ENCODE data around the gene CYP4F3.
"Not testable (repeated sequence)": the region's sequence is repeated elsewhere in the genome, so short reads cannot be mapped to it uniquely, and the experiment has no call there.

Gene CYP4F3

GRCh38 chr19:15671237-15671821 is 30.6 kb downstream of the CYP4F3 start:
- H3K9me3 ChIP-seq (ENCODE audit: control insufficient read depth, insufficient read depth, low read length): no peaks in the 10 kb centered on the region
- no peaks in the 10 kb centered on the region for H3K36me3 ChIP-seq (ENCODE audit: insufficient read depth, low read length)
- H3K9ac ChIP-seq (ENCODE audit: low read depth, low read length): no peak overlapping the region
- no peaks in the 10 kb centered on the region for H3K4me1 ChIP-seq (ENCODE audit: insufficient read depth, low read length)

DNA sequence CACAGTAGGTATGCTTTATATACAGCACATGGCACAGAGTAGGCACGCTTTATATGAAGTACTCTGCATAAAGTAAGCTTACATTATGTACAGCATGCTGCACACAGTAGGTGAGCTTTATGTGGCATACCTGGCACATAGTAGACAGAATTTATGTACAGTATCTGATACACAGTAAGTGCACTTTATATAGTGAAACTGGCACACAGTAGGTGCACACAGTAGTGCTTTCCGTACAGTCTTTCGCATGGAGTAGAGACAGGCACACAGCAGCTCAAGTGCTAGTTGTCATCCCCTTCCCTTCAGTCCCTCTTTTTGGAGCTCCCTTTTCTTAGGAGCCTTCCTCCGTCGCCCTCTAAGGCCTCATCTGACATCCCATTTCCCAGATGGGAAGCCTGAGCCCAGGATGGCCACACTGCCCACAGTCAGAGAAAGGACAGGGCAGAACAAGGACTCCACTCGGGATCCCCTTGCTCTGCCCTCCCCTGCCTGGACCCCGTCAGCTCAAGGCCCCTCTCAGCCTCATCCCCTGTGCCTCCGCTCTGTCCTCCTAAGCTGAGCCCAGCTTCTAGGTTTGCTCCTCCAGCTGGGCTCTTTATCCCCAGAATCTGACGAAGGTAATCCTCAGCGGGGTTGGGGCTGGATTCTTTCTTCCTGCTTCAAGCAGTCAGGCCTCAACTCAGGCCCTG is 31.3 kb downstream of the CYP4F3 start:
- no peaks in the 10 kb centered on the region for H3K9me3 ChIP-seq (ENCODE audit: control insufficient read depth, insufficient read depth, low read length)
- H3K9ac ChIP-seq (ENCODE audit: low read depth, low read length): no peak overlapping the region
- H3K36me3 ChIP-seq (ENCODE audit: insufficient read depth, low read length): no peaks in the 10 kb centered on the region
- no peaks in the 10 kb centered on the region for H3K4me1 ChIP-seq (ENCODE audit: insufficient read depth, low read length)

DNA sequence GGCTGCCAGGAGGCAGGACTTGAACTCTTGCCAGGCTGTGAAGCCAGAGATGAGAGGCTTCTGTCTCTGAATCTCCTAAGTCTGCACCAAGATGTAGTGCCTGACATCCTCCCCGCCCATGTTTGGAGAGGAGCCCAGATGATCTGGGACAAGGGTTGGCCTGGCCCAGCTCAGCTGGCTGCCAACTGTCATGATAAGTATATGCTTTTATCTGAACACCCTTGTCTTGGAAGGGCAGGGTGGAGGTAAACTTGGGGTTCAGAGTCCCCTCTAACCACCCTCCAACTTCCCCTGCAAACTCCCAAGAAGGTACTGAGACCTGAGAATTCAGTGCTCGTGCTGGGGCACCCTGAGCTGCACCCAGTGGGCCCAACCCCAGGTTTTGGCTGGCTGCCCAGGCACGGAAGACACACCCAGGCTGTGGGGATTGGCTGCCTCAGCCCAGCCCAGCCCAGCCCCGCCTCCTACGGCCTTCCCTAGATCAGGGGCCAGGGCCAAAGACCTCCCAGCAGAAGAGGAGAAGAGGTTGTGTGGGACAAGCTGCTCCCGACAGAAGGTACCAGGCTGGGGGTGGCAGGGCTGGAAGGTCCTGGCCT is 32.0 kb downstream of the CYP4F3 start, which contains the start of gene CYP4F12:
Gene CYP4F12 (plus strand): TSS at position 508 of the 596 bp plus-strand sequence. CDS start 443 bp downstream, outside the sequence.
- Histone ChIP-seq H3K9ac (ENCODE audit: low read depth, low read length) (no peak within 1 kb of the TSS), H3K4me1 (ENCODE audit: insufficient read depth, low read length) (no peaks in the 10 kb centered on the region)

GRCh38 chr19:15673176-15673654 is 32.5 kb downstream of the CYP4F3 start:
- H3K9me3 ChIP-seq (ENCODE audit: control insufficient read depth, insufficient read depth, low read length): no peaks in the 10 kb centered on the region
- no peaks in the 10 kb centered on the region for H3K4me1 ChIP-seq (ENCODE audit: insufficient read depth, low read length)
- H3K36me3 ChIP-seq (ENCODE audit: insufficient read depth, low read length): no peaks in the 10 kb centered on the region
- H3K9ac ChIP-seq (ENCODE audit: low read depth, low read length): no peak overlapping the region

More for the DNA sequence above, 32.0 kb downstream of the CYP4F3 start, which contains the start of gene CYP4F12:
- H3K36me3 ChIP-seq (ENCODE audit: insufficient read depth, low read length): no peaks in the 10 kb centered on the region
- H3K9me3 ChIP-seq (ENCODE audit: control insufficient read depth, insufficient read depth, low read length): no peaks in the 10 kb centered on the region

GRCh38 chr19:15675560-15675959 is 34.9 kb downstream of the CYP4F3 start:
- Histone ChIP-seq H3K9ac (ENCODE audit: low read depth, low read length) (no peak overlapping the region), H3K4me1 (ENCODE audit: insufficient read depth, low read length) (no peaks in the 10 kb centered on the region), H3K36me3 (ENCODE audit: insufficient read depth, low read length) (no peaks in the 10 kb centered on the region), H3K9me3 (ENCODE audit: control insufficient read depth, insufficient read depth, low read length) (no peaks in the 10 kb centered on the region)

- H3K9ac ChIP-seq (ENCODE audit: low read depth, low read length): no peak overlapping the region
- no peaks in the 10 kb centered on the region for H3K36me3 ChIP-seq (ENCODE audit: insufficient read depth, low read length)
- H3K4me1 ChIP-seq (ENCODE audit: insufficient read depth, low read length): no peaks in the 10 kb centered on the region
- no peaks in the 10 kb centered on the region for H3K9me3 ChIP-seq (ENCODE audit: control insufficient read depth, insufficient read depth, low read length)
Observed at GRCh38 chr19:15679089-15679488, 38.4 kb downstream of the CYP4F3 start.

GRCh38 chr19:15679865-15680264 is 39.2 kb downstream of the CYP4F3 start:
- not testable (repeated sequence) for H3K4me1 ChIP-seq (ENCODE audit: insufficient read depth, low read length); H3K36me3 ChIP-seq (ENCODE audit: insufficient read depth, low read length); H3K9ac ChIP-seq (ENCODE audit: low read depth, low read length); H3K9me3 ChIP-seq (ENCODE audit: control insufficient read depth, insufficient read depth, low read length)

DNA sequence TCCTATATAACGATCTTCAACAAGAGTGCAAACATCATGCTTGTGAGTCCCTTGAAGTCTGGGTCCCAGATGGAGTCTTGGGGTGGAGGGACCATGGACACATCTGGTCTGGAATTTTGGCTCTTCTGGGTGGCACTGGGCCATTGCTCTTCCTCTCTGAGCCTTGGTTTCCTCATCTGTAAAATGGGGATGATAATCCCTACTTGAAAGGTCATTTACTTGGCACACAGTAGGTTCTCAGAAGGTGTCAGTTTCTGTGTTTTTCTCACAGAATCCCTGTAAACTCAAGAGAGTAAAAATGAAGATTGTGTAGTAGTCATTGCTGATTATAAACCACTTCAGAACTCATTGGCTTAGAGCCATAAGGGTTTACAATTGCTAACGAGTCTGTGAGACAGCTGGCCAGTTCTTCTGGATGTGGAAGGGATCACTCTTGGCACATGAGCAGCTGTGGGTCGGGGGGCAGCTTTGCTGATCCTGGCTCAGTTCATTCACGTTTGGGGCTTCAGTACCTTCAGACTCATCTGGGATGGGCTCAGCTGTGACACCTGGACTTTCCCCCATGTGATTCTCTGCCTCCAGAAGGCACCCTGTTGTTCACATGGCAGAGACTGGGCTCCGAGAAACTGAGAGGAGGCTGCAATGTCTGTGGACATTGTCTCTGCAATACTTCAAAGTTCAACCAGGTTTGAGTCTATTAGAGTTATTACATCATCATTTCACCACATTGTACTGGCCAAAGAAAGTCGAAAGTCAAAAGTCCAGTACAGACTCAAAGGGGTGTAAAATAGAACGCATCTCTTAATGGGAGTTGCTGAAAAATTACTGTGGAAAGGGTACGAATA is 40.0 kb downstream of the CYP4F3 start:
- H3K9ac ChIP-seq (ENCODE audit: low read depth, low read length): no peak overlapping the region
- H3K9me3 ChIP-seq (ENCODE audit: control insufficient read depth, insufficient read depth, low read length): no peaks in the 10 kb centered on the region
- no peaks in the 10 kb centered on the region for H3K36me3 ChIP-seq (ENCODE audit: insufficient read depth, low read length)
- H3K4me1 ChIP-seq (ENCODE audit: insufficient read depth, low read length): no peaks in the 10 kb centered on the region

- Histone ChIP-seq H3K9ac (ENCODE audit: low read depth, low read length) (no peak overlapping the region), H3K4me1 (ENCODE audit: insufficient read depth, low read length) (no peaks in the 10 kb centered on the region), H3K36me3 (ENCODE audit: insufficient read depth, low read length) (no peaks in the 10 kb centered on the region), H3K9me3 (ENCODE audit: control insufficient read depth, insufficient read depth, low read length) (no peaks in the 10 kb centered on the region)
Observed at GRCh38 chr19:15683411-15683810, 42.7 kb downstream of the CYP4F3 start.

DNA sequence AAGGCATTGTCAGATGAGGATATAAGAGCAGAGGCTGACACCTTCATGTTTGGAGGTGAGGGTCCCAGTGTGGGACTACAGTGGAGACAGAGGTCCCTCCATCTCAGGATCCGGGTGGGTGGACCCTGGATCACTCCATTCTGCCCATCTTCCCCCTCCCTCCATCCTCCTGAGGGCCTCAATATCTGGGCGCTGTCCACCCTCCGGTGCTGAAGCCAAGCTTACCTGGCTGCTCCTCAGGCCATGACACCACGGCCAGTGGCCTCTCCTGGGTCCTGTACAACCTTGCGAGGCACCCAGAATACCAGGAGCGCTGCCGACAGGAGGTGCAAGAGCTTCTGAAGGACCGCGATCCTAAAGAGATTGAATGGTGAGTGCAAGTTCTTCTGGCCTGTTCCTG is 44.1 kb downstream of the CYP4F3 start:
- Histone ChIP-seq H3K36me3 (ENCODE audit: insufficient read depth, low read length) (no peaks in the 10 kb centered on the region), H3K4me1 (ENCODE audit: insufficient read depth, low read length) (no peaks in the 10 kb centered on the region), H3K9me3 (ENCODE audit: control insufficient read depth, insufficient read depth, low read length) (no peaks in the 10 kb centered on the region), H3K9ac (ENCODE audit: low read depth, low read length) (no peak overlapping the region)

DNA sequence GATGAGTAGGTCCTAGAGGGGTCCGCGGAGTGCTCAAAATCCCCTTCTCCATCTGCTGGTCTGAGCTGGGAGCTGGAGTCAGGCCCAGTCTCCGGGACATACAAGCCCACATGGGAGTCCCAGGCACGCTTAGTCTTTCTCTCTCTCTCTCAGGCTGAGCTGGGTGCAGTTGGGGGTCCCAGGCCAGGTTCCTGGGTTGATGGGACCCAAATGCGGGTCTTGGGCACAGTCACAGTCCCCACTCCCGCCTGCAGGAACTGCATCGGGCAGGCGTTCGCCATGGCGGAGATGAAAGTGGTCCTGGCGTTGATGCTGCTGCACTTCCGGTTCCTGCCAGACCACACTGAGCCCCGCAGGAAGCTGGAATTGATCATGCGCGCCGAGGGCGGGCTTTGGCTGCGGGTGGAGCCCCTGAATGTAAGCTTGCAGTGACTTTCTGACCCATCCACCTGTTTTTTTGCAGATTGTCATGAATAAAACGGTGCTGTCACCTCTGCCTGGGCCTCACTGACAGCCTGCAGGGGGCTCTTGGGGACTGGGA is 56.0 kb downstream of the CYP4F3 start:
- Histone ChIP-seq H3K9me3 (ENCODE audit: control insufficient read depth, insufficient read depth, low read length) (no peaks in the 10 kb centered on the region), H3K4me1 (ENCODE audit: insufficient read depth, low read length) (no peaks in the 10 kb centered on the region), H3K9ac (ENCODE audit: low read depth, low read length) (no peak overlapping the region; the same call in 1 of the 2 replicates), H3K36me3 (ENCODE audit: insufficient read depth, low read length) (no peaks in the 10 kb centered on the region)

DNA sequence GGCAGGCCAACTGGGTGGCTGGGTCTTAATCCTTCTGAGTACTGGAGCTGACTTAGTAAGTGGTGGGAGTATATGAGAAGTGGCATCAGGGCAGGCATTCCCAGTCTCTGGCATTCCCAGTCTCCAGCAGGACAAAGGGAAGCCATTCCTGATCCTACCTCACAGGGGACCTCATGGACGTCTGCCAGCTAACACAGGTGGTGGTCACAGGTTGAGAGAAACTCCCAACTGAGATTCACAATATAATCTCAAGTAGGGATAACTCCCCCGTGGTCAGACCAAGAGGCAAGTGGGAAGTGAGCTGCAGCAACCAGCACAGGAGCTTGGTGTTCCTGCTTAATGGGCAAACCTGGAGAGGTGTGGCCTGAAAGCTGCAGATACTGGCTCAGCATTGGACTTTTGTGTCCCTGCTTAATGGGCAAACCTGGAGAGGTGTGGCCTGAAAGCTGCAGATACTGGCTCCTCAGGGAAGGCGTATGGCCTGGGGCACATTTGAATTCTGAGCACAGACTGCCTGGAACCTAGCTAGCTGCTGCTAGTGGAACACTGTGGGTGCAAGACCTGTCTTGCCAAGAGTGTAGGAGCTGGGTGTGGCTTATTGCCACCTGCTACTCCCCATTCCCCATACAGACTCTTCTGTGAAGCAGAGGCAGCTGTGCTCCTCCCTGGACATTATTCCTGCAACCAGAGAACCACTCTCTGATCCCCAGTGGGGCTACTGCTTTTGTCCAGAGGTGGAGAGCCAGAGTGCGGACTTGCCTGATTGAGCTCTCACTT is 61.2 kb downstream of the CYP4F3 start:
- no peaks in the 10 kb centered on the region for H3K9me3 ChIP-seq (ENCODE audit: control insufficient read depth, insufficient read depth, low read length)
- H3K9ac ChIP-seq (ENCODE audit: low read depth, low read length): no peak overlapping the region
- H3K4me1 ChIP-seq (ENCODE audit: insufficient read depth, low read length): no peaks in the 10 kb centered on the region
- H3K36me3 ChIP-seq (ENCODE audit: insufficient read depth, low read length): no peaks in the 10 kb centered on the region

DNA sequence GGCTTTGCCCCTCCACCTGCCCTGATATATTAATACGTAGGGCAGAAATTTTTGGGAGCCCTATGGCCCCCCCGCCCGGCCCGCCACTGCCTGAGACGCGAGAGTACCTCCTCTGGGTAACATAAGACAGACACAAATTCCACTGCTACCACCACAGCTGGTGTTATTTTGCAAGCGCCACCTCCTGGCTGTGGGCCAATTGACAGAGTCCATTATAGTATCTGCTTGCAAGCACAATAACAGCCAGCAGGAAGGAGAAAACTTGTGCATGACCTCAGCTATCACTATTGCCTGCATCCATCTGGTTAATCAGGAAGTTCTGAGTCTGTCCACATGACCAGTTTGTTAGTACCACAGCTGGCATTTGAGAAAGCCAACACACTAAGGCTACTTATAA is 61.8 kb downstream of the CYP4F3 start:
- Histone ChIP-seq H3K36me3 (ENCODE audit: insufficient read depth, low read length) (no peaks in the 10 kb centered on the region), H3K9ac (ENCODE audit: low read depth, low read length) (no peak overlapping the region), H3K9me3 (ENCODE audit: control insufficient read depth, insufficient read depth, low read length) (no peaks in the 10 kb centered on the region), H3K4me1 (ENCODE audit: insufficient read depth, low read length) (no peaks in the 10 kb centered on the region)
